Embryonic facial prominence (tissue), 1 donor: ENCODE results near the gene TEX51.

ENCODE experiments used
- DNase-seq: peaks from one replicate; pipeline ENCODE4 v3.0.0-alpha.2; 2016; ENCODE audit errors: extremely low spot score

The TEX51 gene

DNA sequence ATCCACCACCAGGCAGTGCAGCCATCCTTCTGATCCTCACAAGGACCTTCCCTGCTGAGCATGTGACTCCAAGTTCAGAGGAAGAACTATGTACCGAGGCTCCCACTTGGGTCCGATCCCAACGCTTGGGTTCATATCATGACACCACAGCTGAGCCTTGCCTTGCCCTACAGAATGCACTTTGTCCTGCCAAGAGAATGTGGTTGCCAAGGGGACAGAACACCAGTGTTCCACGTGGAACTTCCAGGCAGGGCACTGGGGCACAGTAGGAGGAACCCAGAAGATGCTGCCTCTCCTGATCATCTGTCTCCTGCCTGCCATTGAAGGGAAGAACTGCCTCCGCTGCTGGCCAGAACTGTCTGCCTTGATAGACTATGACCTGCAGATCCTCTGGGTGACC, at the start of gene TEX51:
TSS of gene TEX51 (plus strand) at position 255 of the 400 bp plus-strand sequence. CDS start at position 284, 29 bp downstream.
- DNase-seq = no peak

- DNase-seq = no peak
Measured at GRCh38 chr2:126849054-126849453, 49.6 kb upstream of the TEX51 start.

DNA sequence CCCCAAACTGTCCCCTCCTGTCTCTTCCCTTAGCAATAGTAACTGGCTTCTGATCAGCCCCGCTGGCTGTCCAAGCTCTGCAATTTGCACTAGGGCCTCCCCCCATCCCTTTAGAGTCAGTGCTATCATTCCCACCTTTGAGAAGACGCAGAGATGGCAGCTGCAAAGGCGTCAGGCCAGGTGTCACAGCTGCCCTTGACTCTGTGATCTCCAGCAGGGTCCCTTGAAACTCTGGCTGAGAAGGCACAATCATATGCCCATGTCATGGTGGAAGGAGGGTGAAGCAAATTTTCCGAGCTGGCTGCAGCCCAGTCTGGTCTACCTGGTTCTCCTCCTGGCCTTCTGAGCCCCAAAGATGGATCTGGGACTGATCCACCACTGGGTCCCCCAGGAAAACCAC, 49.2 kb upstream of the TEX51 start:
- no peak for DNase-seq

GRCh38 chr2:126849991-126850535, 48.6 kb upstream of the TEX51 start:
- no peak for DNase-seq

DNA sequence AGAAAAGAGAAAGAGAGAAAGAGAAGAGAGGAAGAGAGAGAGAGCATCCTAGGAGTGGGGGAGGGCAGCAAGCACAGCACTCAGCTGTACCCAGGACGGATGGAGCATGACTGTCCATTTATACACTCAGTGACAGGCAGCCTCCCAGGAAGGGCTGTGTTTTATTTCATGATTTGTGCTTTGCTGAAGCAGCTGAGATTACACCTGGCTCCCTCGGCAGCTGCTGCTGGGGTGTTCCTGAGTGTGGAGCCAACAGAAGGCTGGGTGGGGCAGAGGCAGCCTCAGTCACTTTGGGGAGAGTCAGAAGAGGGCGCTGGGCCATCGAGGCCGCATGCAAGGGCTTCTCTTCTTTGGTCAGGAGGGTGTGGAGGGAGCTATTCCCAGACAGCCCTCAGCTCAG, 47.8 kb upstream of the TEX51 start:
- DNase-seq = no peak

- DNase-seq = no peak
Measured at GRCh38 chr2:126851756-126852155, 46.9 kb upstream of the TEX51 start.

DNA sequence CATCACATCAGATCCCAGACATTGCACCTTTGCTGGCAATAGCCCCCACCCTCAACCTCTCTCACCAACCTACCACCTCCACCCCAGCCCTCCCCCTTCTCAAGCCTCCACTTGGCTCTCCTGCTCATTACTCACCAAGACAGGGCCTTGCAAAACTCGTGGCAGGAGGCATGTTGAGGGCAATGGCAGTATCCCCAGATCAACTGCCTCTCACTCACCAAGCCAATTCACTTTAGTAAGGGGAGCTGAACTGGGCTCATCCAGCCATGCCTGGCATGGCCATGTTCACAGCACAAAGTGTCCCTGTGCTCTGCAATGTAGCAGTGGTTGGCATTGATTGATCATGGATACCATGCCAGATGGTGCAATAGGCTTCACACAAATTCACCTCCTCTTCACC, 46.3 kb upstream of the TEX51 start:
- no peak for DNase-seq

GRCh38 chr2:126855606-126856005, 43.1 kb upstream of the TEX51 start:
- no peak for DNase-seq

DNA sequence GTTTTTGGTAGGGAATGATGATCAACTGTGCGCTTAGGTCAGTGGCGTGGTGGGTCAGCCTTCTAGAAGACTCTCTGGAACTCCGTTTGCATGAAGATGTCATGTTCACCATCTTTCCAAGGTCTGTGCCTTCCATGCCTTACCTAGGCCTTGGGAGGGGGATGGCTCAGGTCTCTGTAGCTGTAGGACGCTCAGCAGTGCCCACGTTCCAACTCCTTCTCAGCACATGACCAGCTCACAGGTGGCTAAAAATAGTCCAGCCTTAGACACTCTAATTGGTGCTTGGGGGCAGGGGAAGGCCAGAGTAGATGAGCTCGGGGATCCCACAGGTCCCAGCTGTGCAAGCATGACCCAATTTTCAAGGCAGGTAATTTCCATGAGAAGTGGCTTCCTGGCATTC, 42.3 kb upstream of the TEX51 start:
- DNase-seq = no peak

DNA sequence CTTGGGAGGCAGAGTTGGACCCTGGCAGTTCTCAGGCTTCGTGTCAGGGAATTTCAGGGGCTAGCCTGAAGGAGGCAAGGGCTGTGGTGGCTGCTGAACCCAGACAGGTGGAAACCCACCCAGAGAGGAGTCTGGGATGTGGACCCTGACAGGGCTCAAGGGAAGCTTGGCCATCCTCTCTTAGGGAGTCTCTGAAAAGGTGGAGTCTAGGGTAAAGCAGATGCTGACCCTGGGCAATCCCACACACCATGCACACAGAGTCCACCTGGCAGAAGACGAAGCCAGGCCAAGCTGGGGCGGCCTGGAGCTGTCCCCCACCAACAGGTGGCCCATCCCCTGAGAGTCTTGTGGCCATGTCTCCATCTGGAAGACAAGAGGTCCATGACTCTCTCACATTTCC, 41.2 kb upstream of the TEX51 start:
- DNase-seq = no peak

DNA sequence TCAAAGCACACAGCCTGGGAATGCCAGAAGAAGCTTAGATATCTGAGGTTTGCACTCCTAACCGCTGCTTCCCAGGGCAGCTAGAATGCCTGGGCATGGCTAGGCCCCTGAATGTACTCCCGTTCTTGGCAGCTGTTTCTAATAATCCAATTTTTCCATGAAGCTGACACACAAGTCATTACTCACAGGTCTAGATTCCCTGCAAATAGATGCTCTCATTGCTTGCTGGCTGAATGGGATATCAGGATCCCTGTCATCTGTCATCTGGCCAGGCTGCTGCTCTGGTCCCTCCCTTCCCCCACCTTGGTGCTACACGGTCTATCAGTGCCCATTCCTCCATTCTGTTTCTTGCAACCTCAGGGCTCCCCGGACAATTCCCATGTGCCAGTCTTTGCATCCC, 40.7 kb upstream of the TEX51 start:
- peak; percentile 30 for DNase-seq

- no peak for DNase-seq
Measured at GRCh38 chr2:126858436-126858835, 40.3 kb upstream of the TEX51 start.

- no peak for DNase-seq
Measured at GRCh38 chr2:126858991-126859390, 39.7 kb upstream of the TEX51 start.

GRCh38 chr2:126859631-126860030, 39.1 kb upstream of the TEX51 start:
- no peak for DNase-seq

GRCh38 chr2:126860385-126860784, 38.3 kb upstream of the TEX51 start:
- DNase-seq = no peak

GRCh38 chr2:126862730-126863129, 36.0 kb upstream of the TEX51 start:
- no peak for DNase-seq

- no peak for DNase-seq
Measured at GRCh38 chr2:126863336-126864015, 35.2 kb upstream of the TEX51 start.

DNA sequence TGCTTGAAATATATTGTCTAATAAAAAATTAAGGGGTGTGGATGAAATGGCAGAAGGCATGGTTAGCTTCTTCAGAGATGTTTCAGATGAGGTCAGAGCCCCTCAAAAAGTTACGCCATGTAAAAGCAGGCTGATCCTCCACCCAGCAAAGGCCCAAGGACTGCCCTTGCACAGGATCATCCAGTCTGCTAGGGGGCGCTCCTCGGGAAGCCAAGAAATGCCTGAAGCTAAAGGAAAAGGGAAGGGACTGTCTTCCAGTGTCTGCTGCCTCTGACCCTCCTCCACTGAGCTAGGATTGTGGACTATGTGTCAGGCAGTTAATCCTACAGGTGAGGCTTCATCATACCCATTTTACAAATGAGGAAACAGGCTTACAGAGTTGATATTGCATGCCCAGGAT, 33.8 kb upstream of the TEX51 start:
- no peak for DNase-seq

- no peak for DNase-seq
Measured at GRCh38 chr2:126866451-126866850, 32.2 kb upstream of the TEX51 start.

- no peak for DNase-seq
Measured at GRCh38 chr2:126874961-126875360, 23.7 kb upstream of the TEX51 start.

DNA sequence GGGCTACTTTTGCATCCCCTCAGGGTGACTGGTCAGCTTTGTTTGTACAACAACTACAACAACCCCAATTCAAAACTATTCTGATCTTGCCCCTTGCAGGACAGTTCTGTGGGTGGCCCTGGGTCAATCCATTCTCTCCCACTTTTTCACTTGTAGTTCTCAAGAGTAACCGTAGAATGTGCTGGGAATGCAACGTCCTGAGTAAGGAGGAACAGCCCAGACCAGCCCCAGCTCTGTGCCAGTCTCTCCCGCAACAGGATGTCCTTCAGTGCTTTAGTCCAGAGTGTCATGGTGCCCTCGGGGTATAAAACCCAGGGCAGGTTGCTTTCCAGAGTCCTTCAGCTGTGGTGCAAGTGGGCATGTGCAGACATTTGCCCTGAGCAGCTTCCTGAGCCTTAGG, 22.1 kb upstream of the TEX51 start:
- no peak for DNase-seq

DNA sequence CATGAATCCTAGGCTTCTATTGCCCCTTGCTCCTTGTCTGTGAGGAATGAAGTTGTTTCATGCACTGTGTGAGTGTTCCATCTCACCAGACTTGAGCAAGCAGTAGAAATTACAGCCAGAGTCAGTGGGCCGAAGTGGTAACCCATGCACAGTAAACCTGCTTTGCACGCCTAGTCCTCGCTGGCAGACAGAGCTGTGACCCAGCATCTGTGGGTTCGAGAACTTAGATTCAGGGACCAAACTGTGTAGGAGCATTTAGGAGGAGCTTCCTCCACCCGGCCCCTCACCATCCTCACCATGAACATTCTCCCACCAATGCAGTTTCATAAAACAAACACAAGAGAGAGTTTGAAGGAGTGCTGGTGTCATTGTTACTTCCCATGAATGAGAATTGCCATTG, 21.6 kb upstream of the TEX51 start:
- no peak for DNase-seq

DNA sequence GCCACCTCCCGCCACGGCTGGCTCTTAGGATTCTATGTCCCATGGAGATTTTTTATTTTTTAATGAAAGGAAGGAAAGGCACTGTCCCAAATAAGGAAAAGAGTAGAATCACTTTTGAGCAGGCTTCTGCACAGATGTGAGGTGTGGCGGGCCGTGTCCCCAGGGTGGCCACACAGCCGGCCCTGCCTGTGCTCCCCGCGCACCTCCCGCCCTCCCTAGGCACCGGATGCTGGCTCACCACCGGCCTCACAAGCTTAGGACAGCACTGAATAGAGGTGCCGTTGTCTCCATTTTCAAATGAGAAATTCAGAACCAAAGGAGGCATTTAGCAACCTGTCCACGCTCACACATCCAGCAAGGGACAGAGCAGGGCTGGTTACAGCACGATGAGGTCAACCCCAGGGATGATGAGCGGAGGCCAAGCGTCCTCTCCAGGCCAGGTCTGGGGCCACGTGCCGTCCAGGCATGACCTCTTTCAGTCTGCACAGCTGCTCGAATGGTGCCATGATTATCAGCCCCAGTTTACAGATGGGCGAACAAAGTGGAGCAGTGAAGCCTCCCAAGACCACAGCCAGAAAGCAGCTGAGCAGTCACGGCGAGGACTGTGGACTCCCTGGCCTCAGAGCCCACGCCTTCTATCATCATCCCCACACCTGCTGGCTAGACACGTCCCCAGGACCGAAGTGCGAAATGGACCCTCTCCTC, 20.7 kb upstream of the TEX51 start:
- no peak for DNase-seq
